HG03354 (cell line): ENCODE data around the gene RBM34.

Source experiments
- ATAC-seq: cut with Tn5 transposase; IDR thresholded peaks from one replicate; pipeline ENCODE4 v1.9.1; 2021; ENCODE audit warnings: mild to moderate bottlenecking; ENCODE audit not compliant: unreplicated experiment, poor library complexity, severe bottlenecking

RBM34 gene

DNA sequence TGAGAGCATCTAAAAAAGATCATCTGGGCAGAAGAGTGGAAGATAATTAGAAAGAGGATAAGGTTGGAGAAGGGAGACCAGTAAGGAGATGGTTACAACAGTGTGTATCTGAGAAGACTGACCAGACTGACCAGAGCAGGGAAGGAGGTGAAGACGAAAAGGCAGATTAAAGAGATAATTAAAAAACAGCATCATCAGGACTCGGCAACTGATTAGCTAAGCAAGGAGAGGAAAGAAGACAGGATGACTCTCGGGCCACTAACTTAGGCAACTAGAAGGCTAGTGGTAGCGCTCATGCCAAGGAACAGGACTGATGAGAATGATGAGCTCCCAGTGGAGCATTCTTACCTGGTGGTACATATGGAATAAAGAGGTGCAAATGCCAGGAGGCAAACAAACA is 3.9 kb downstream of the RBM34 start:
- no peak for ATAC-seq

DNA sequence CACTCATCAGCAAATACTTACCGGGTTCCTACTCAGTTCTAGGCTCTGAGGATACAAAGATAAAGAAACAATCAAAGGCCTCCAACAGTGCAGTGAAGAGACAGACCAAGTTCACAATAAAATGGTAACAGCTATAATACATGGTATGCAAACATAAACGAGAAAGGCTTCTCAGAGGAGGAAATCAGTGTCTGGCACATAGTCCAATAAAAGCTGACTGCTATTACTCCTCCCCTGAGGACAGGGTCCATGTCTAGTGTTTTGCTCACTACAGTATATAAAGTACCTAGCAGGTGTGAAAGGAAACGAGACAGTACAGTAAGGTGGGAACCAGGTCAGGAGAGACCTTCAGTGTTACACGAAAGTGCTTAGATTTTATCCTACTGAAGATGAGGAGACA is 4.3 kb downstream of the RBM34 start:
- no peak for ATAC-seq

DNA sequence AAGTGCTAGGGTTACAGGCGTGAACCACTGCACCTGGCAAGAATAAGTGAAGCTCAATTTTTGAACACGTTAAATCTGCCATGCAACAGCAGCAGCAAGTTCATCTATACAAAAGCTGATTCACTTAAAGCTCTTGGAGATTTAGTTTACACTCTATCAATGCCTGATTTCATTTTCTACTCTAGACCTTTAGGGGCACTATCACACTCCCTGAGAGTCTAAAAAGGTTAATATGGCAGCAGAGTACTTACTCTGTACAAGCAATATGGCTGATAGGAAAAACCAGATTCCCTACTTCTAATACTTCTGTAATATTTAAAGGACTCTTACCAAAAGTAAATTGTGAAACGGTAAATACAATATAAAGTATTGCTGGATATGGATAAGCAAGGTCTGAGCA is 4.8 kb downstream of the RBM34 start:
- ATAC-seq: no peak

GRCh38 chr1:235152235-235152634 is 8.8 kb downstream of the RBM34 start:
- no peak for ATAC-seq

DNA sequence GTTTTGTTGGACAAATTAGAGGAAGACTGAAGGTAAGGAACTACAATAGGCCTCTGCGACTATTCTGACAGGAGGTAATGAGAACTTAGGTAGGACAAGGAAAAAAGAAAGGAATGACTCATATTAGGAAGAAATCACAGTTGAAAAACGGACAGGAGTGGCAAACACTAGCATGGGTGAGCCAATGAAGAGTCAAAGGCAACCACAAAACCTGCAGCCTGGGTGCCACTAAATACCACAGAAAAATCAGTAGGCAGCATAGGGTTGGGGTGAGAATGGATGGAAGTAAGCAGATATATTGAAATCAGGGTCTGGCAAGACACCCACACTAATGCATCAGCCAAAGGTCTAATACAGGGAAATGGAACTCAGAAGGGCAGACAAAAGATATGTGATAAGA is 10.0 kb downstream of the RBM34 start:
- ATAC-seq: no peak

GRCh38 chr1:235149824-235150223 is 11.2 kb downstream of the RBM34 start:
- no peak for ATAC-seq

DNA sequence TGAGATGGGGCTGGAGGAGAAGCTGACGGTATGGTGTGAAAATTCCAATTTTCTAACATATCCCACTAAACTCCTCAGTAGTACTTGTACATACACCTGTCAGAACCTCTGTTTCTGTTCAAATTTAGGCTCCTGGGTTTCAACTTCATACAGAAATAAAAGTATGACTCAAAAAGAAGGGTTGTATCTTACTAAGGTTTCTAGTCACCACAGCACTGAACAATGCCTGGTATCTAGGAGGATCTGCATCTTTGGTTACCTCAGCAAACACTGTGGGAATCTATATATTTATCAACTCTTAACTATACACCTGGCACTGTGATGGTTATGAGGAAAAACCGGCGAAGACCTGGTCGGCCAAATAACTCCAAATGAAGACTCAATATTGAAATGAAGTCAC is 13.8 kb downstream of the RBM34 start:
- no peak for ATAC-seq

DNA sequence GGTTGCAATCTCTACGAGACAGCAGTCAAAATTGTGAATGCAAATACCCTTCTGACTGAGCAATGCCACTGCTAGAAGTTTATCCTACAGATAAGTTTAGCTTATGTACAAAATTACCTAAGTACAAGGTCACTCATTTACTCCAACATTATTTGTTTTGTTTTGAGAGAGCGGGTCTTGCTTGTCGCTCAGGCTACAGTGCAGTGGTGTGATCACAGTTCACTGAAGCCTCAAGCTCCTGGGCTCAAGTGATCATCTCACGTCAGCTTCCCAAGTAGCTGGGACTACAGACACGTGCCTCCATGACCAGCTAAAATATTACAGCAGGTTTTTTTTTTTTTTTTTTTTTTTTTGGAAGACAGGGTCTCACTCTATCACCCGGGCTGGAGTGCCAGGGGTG is 15.4 kb downstream of the RBM34 start:
- no peak for ATAC-seq

DNA sequence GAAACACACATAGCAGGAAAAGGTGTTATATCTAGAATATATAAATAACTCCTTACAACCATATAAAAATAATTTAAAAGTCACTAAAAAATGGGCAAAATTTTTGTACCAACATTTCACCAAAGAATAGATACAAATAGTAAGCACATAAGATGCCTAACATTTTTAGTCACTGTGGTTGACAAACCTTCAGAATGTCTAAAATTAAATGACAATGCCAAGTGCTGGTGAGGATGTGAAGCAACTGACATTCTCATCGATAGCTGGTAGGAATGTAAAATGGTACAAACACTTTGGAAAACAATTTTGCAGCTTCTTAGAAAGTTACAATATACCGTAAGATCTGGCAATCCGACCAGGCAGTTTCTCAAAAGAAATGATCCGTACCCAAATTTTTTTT is 18.1 kb downstream of the RBM34 start:
- no peak for ATAC-seq

- no peak for ATAC-seq
Observed at GRCh38 chr1:235139315-235139714, 21.7 kb downstream of the RBM34 start.

DNA sequence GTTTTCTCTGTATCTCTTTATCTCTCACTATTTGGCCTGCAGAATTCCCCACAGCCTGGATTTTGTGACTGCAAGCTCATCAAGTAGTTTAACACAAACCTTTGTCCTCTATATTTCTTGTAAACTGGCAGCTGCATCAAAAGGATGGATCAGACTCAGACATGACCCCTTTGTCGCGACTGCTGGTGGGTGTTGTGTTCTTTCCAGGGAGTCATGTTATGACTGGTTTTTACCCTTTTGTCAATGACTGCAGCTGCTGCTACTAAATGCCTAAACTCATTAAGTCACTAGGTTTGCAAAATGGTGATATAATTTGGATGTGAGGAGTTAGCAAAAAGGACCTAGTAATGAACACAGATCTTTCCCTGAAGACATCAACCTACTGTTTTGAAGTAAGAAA is 22.2 kb downstream of the RBM34 start:
- ATAC-seq: no peak

GRCh38 chr1:235136111-235136510 is 24.9 kb downstream of the RBM34 start:
- ATAC-seq: no peak

GRCh38 chr1:235134171-235134570 is 26.9 kb downstream of the RBM34 start:
- no peak for ATAC-seq

DNA sequence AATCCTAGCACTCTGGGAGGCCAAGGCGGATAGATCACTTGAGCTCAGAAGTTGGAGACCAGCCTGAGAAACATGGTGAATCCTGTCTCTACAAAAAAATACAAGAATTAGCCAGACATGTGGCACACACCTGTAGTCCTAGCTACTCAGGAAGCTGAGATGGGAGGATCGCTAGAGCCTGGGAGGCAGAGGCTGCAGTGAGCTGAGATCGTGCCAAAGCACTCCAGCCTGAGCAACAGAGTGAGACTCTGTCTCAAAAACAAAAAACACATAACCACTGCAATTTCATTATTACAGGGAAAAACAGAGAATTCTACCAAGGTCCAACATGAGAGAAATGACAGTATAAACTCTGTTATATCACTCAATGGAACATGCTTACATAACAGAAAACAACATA is 28.0 kb downstream of the RBM34 start:
- ATAC-seq: no peak

DNA sequence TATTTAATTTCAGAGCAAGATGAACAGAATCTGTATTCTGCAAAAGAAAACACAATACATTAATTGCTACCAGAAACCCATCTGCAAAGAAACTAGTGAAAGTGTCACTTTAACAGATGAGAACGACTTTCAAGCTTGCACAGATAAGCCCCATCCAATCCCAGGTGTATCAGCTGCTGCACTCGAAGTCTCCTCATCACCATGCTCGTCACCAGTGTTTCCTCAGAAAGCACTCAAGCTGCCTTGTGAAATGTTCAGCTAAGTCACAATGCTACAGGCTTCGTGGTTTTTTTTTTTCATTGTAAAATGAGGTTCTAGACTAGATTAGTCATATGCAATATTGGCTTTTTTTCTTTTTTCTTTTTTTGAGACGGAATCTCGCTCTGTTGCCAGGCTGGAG is 29.1 kb downstream of the RBM34 start:
- ATAC-seq: no peak

DNA sequence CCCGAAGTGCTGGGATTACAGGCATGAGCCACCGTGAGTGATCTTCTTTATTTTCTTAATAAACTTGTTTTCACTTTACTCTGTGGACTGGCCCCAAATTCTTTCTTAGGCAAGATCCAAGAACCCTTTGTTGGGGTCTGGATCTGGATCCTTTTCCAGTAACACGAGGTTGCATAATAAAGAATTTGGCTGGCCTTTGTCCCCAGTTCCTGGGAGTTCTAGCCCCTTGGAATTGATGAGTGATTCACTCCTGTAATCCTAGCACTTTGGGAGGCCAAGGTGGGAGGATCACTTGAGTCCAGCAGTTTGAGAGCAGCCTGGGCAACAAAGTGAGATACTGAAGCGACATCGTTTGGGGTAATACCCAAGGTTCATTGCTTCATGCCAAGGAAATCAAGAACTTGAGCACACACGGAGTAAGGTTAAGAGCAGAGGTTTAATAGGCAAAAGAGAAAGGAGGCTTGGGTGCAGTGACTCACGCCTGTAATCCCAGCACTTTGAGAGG is 30.2 kb downstream of the RBM34 start:
- ATAC-seq: no peak

DNA sequence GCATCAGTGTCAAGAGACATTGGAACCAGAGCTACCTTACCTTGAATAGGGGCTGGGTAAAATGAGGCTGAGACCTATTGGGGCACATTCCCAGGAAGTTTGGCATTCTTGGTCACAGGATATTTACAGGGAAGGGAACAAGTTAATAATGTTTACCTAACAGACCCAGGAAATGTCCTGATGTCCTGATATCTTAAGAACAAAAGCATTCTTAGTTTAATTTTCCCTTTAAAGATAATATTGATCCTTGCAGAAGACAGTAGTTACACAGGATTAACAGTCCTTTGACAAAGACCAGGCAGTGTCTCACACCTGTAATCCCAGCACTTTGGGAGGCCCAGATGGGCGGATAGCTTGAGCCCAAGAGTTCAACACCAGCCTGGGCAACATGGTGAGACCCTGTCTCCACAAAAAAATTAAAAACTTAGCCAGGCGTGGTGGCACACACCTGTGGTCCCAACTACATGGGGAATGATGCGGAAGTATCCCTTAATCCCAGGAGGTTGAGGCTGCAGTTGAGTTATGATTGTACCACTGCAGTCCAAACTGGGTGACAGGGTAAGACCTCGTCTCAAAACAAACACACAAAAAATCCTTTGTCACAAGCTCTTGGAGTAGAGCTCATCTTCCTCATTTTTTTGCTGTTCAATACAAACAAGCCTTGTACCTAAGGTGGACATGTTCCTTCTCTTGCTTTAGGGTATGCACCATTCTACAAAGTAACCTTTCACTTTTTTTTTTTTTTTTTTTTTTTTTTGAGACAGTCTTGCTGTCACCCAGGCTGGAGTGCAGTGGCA is 31.1 kb downstream of the RBM34 start:
- no peak for ATAC-seq

GRCh38 chr1:235128456-235129328 is 32.4 kb downstream of the RBM34 start, which contains the start of gene TOMM20:
Gene TOMM20, minus strand, starts transcription at chr1:235128837. Its CDS starts 122 bp downstream, at chr1:235128715.
- peak; percentile 97 for ATAC-seq

GRCh38 chr1:235127732-235128455 is 33.2 kb downstream of the RBM34 start:
- ATAC-seq: no peak

DNA sequence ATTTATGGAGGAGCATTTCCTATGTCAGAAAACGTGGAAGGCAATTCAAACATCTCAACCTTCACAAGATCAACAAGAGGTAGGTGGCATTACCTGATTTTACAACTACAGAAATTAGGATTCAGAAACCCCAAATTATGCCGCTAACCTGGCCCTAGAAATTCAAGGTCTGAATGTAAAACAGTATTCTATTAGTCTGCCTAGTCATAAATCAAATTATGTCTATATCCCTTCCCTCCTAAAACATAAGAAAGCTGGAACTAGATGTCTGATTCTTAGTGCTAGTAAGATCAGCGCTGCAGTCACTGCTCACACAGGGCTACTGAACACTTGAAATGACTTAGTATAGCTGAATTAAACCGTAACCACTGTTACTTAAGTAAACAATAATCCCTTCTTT is 33.8 kb downstream of the RBM34 start:
- no peak for ATAC-seq
